Activated T-cell treated with anti-CD3 and anti-CD28 coated beads for 1 hour (primary cell): ENCODE measurements around the gene COL1A2.

Experiments
- DNase-seq: peaks from one replicate; pipeline ENCODE4 v3.0.0-alpha.2; 2020; ENCODE audit warnings: low read depth

COL1A2 gene

GRCh38 chr7:94384315-94384714, 10.4 kb upstream of the COL1A2 start:
- DNase-seq, result no peak

DNA sequence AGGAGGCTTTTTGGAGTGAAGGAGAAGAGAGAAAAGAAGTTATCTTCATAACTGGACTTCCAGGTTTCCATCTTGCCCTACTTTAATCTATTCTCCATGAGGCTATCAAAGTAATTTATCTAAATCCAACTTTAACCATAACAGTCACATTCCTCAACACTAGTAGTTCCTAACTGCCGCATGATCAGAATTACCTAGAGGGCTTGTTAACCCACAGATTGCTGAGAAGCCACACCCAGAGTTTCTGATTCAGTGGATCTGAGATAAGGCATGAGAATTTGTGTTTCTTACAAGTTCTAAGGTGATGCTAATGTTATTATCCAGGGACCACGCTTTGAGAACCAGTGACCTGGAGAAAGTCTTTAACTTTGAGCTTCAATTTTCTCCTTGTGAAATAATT, 8.3 kb upstream of the COL1A2 start:
- no peak for DNase-seq

DNA sequence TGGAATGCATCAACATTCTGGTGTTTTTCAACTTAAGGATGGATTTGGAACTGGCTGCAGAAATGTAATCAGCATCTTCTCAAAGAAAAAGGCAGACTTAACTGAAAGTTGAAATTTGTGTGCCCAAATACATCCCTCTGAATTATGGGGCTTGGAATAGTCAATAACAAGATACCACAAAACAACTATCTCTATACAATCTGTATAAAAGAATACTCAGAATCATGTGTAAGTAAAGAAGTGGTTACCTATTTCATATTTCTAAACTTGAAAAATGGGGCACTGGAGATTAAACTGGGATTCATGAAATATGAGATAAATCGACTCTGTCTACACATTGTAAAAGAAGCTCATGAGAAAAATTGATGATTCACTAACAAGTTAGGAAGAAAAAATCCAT, 6.2 kb upstream of the COL1A2 start:
- DNase-seq, result no peak

GRCh38 chr7:94389381-94389780, 5.3 kb upstream of the COL1A2 start:
- no peak for DNase-seq

- no peak for DNase-seq
Observed at GRCh38 chr7:94391726-94392392, 2.8 kb upstream of the COL1A2 start.

- DNase-seq, result no peak
Observed at GRCh38 chr7:94392393-94392786, 2.3 kb upstream of the COL1A2 start.

- DNase-seq, result no peak
Observed at GRCh38 chr7:94393246-94394108, 1.2 kb upstream of the COL1A2 start.

- no peak for DNase-seq
Observed at GRCh38 chr7:94394109-94394436, 622 bp upstream of the COL1A2 start.

- DNase-seq, result no peak
Observed at GRCh38 chr7:94395141-94396036, 694 bp downstream of the COL1A2 start.

- DNase-seq, result no peak
Observed at GRCh38 chr7:94396037-94396431, 1.3 kb downstream of the COL1A2 start.

- DNase-seq, result no peak
Observed at GRCh38 chr7:94396596-94396995, 1.9 kb downstream of the COL1A2 start.

GRCh38 chr7:94397722-94398121, 3.0 kb downstream of the COL1A2 start:
- no peak for DNase-seq

DNA sequence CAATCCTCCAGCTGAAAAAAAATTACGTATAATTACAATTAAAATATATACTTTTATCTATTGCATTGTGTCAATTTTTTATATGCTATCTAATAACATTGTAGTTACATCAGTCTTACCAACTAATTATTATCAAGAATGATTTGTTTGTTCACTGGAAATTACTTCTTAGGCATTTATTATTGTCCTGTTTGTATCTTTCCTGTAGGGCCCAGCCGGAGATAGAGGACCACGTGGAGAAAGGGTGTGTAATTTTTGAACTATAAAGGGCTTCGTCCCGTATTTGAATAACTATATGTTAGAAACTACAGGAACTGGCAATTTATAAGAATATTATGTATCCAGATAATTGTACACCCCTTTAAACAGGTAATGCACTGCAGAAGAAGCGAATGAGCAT, 4.1 kb downstream of the COL1A2 start:
- no peak for DNase-seq

GRCh38 chr7:94400022-94400421, 5.3 kb downstream of the COL1A2 start:
- DNase-seq, result no peak

DNA sequence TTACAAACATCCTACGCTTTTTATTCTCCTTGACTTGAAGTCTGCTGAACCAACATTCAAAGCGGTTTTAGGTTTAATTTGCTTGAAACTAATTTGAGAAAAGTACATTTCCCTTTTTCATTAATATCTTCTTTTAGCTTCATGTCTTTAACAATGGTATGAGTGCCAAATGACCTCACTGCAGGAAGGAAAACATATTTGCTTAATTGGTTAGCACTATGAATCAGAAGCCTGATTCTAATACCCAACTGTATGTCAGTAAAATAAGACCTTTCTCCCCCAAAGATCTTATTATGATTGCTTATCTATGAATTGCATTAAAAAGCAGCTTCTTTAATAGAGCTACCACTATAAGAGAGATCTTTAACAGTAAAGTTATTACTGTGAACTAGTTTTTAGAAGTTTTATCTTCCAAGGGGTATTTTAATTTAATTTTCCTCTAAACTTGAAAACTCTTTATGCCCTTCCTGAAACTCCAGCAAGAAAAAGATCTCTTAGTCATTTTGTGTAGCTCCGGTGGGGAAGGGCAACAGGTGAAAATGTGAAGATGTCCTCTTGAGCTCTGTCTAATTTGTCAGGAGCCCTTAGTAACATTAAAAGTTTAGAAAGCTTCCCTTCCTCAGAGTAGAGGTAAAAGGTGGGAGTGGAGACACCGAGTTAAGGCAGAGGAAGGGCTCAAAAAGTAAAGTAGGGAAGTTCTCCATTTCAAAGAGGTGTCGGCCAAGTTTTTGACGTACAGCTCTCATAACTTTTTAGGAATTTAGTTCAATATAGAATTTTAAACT, 6.1 kb downstream of the COL1A2 start:
- DNase-seq, result no peak

DNA sequence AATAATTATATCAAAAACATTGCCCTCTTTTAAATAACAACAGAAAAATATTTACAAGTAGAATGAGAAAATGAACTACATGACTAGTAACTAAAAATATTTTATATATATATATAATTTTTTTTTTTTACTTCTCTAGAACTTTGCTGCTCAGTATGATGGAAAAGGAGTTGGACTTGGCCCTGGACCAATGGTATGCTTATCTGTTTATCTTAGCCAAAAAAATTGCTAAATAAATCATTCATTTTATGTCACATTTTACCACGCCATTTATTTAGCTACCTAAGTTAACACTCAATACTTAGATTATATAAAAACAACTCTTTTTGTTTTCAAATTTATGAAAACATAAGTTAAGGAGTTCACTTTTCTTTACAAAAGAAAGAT, 6.7 kb downstream of the COL1A2 start:
- no peak for DNase-seq

- DNase-seq, result no peak
Observed at GRCh38 chr7:94403546-94403945, 8.9 kb downstream of the COL1A2 start.

- DNase-seq, result no peak
Observed at GRCh38 chr7:94405506-94405905, 10.8 kb downstream of the COL1A2 start.

DNA sequence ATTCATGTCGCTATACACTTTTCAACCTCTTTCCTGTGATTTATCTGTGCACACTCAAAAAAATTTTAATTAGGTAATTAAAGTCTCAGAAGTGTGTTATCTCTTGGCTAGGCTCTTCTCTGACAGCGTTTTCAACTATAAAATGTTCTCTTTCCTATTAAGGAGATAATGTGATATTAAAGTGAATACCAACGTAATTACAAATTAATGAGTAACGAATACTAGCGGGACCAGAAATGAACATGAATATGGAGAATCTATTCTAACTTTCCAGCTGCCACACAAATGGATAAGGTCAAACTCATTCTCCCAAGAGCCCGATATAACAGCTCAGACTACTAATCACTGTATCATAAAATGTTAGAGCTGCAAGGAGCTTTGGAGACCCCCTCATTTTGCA, 12.0 kb downstream of the COL1A2 start:
- DNase-seq, result no peak

GRCh38 chr7:94409200-94409948, 14.7 kb downstream of the COL1A2 start:
- DNase-seq, result no peak
